ENCODE data around the gene PCGF2. TPM values are rescaled to one million over a fixed set of nuclear protein-coding genes. Genes with fewer than 3 reads are reported as not detected.

Gene PCGF2
- total RNA-seq, 1 donor from 2014 or later = 79.4 TPM

DNA sequence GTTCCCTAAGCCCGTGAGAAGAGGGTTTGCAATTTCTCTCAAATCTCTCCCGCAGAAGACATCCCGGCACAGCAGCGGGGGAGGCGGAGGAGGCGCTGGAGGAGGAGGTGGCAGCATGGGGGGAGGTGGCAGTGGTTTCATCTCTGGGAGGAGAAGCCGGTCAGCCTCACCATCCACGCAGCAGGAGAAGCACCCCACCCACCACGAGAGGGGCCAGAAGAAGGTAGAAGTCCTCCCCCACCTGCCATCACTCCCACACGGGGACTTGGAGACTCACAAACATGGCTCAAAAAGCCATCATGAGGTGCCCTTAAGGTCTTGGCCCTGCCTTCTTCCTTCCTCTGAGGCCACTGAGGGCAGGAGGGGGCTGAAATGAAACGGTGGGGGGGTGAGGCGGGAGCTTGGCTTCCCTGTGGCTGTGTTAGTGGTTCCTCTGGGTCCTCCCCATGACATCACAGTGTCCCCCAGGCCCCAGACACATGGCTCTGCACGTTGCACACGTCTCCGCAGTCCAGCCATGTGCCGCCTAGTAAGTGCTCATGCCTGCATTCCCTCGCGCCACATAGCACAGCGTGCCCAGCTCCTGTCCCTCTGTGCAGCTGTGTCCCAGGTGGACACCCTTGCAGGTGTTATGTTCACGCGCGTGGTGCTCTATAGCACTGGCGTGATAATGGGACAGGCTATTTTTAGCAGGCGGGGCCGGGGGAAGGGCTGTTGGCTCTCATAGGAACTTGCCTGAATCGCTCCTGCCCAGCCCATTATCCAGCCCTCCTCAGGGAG, 36.2 kb downstream of the PCGF2 start:
- H3K27ac Mint-ChIP-seq (ENCODE audit: unreplicated experiment) = no peak overlapping the region
- no peak for DNase-seq (ENCODE audit: low spot score)
- H3K4me3 Mint-ChIP-seq (ENCODE audit: unreplicated experiment) = no peak overlapping the region
- TF ChIP-seq, protein P1, sequence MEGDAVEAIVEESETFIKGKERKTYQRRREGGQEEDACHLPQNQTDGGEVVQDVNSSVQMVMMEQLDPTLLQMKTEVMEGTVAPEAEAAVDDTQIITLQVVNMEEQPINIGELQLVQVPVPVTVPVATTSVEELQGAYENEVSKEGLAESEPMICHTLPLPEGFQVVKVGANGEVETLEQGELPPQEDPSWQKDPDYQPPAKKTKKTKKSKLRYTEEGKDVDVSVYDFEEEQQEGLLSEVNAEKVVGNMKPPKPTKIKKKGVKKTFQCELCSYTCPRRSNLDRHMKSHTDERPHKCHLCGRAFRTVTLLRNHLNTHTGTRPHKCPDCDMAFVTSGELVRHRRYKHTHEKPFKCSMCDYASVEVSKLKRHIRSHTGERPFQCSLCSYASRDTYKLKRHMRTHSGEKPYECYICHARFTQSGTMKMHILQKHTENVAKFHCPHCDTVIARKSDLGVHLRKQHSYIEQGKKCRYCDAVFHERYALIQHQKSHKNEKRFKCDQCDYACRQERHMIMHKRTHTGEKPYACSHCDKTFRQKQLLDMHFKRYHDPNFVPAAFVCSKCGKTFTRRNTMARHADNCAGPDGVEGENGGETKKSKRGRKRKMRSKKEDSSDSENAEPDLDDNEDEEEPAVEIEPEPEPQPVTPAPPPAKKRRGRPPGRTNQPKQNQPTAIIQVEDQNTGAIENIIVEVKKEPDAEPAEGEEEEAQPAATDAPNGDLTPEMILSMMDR (IDR thresholded peaks at IDR 0.05; ENCODE audit: unreplicated experiment) = no peak
- no peaks in the 10 kb centered on the region for H3K9me3 Mint-ChIP-seq (ENCODE audit: unreplicated experiment)
- peaks cover 14% of the 10 kb centered on the region for H3K27me3 Mint-ChIP-seq (ENCODE audit: unreplicated experiment)
- H3K4me1 Mint-ChIP-seq (ENCODE audit: unreplicated experiment) = peaks cover 24% of the 10 kb centered on the region
- H3K36me3 Mint-ChIP-seq (ENCODE audit: low read depth, unreplicated experiment) = peaks cover 22% of the 10 kb centered on the region

DNA sequence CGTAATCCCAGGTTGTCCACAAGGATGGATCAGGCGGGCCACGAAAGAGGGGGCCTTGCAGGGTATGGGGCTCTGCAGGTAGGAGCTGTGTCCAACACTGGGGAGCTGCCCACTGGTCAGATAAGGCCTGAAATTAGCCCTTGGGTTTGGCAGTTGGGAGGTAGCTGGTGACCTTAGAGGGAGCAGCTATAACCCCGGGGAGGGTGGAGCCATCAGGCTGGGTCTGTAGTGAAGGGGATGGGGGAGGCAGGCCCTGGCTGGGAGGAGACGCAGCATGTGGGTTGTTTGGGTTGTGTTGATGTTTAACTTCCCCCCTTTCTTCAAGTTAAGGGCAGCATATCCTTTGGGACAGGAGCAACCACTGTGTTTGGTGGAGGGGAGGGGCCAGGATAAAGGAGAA, 37.2 kb downstream of the PCGF2 start:
- peaks cover 23% of the 10 kb centered on the region for H3K36me3 Mint-ChIP-seq (ENCODE audit: low read depth, unreplicated experiment)
- H3K27me3 Mint-ChIP-seq (ENCODE audit: unreplicated experiment) = peaks cover 19% of the 10 kb centered on the region
- no peak for DNase-seq (ENCODE audit: low spot score)
- H3K4me1 Mint-ChIP-seq (ENCODE audit: unreplicated experiment) = peaks cover 31% of the 10 kb centered on the region
- H3K27ac Mint-ChIP-seq (ENCODE audit: unreplicated experiment) = no peak overlapping the region
- TF ChIP-seq, protein P1 (IDR thresholded peaks at IDR 0.05; ENCODE audit: unreplicated experiment) = no peak
- peak overlapping the region; percentile 59 for H3K4me3 Mint-ChIP-seq (ENCODE audit: unreplicated experiment)
- H3K9me3 Mint-ChIP-seq (ENCODE audit: unreplicated experiment) = no peaks in the 10 kb centered on the region

DNA sequence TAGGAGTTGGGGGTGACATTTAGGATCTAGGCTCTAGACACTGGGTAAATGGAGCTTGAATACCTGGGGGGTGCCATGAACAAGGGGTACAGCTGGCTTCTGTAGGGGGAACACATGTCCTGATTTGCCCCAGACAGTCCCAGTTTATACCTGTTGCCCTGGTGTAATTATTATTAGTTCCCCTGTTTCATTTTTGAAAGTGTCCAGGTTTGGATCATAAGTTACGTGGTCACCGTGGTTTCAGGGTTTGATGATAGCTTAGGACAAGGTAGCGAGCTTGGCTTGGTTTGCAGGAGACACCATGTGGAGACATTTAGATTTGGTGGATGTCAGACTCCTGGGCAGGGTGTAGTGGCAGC, 37.6 kb downstream of the PCGF2 start:
- H3K4me3 Mint-ChIP-seq (ENCODE audit: unreplicated experiment) = peak overlapping the region; percentile 59
- peaks cover 27% of the 10 kb centered on the region for H3K4me1 Mint-ChIP-seq (ENCODE audit: unreplicated experiment)
- H3K27ac Mint-ChIP-seq (ENCODE audit: unreplicated experiment) = no peak overlapping the region
- DNase-seq (ENCODE audit: low spot score) = no peak
- H3K9me3 Mint-ChIP-seq (ENCODE audit: unreplicated experiment) = no peaks in the 10 kb centered on the region
- peaks cover 23% of the 10 kb centered on the region for H3K36me3 Mint-ChIP-seq (ENCODE audit: low read depth, unreplicated experiment)
- H3K27me3 Mint-ChIP-seq (ENCODE audit: unreplicated experiment) = peaks cover 18% of the 10 kb centered on the region
- TF ChIP-seq, protein P1 (IDR thresholded peaks at IDR 0.05; ENCODE audit: unreplicated experiment) = no peak

DNA sequence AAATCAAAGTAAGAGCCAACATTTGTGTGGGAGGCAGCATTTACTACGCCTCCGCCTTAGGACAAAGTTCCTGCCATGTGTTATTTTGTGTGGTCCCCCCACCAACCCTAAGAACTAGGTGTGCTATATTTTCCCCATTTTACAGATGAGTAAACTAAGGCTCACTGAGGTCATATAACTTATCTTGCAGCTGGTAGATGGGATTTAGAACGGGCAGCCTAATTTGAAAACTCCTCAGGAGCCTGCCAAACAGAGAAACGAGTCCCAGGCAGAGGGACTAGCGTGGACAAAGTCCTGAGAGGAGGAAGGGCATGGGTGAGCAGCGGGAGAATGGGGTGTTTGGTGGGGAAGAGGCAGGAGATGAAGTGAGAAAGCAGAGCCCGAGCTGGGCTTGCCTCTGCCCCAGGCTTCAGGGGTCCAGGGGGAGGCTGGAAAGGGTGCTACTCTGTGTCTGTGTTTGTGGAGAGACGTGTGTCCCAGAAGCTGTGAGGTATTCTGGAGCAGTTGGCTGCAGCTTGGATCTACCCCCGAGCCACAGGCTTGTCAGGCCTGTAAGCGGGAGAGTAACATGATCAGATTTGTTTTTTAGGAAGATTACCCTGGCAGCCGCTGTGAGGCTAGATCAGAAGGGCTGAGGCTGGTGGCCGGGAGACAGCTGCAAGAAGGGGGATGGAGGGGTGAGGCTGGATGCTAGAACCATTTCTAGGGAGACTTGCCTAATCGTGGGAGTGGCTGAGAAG, 38.1 kb downstream of the PCGF2 start:
- TF ChIP-seq, protein P1 (IDR thresholded peaks at IDR 0.05; ENCODE audit: unreplicated experiment) = no peak
- Mint-ChIP-seq H3K27me3 (ENCODE audit: unreplicated experiment) (peaks cover 16% of the 10 kb centered on the region), H3K36me3 (ENCODE audit: low read depth, unreplicated experiment) (peaks cover 23% of the 10 kb centered on the region), H3K9me3 (ENCODE audit: unreplicated experiment) (no peaks in the 10 kb centered on the region), H3K27ac (ENCODE audit: unreplicated experiment) (no peak overlapping the region), H3K4me3 (ENCODE audit: unreplicated experiment) (peak overlapping the region; percentile 8), H3K4me1 (ENCODE audit: unreplicated experiment) (peaks cover 24% of the 10 kb centered on the region)
- DNase-seq (ENCODE audit: low spot score) = no peak

Data from endothelial cell (in vitro differentiated cells).